GM23248 (cell line): ENCODE measurements around the gene ZFPM1.

Source experiments
- EZH2 ChIP-seq: fragments of 200-600 bp; sonication (generic); IDR thresholded peaks from 2 replicates; pipeline ENCODE4 v1.6.1; 2018; ENCODE audit warnings: antibody characterized with exemption, mild to moderate bottlenecking; ENCODE audit not compliant: insufficient read depth, poor library complexity, severe bottlenecking
- EZH2phosphoT487 ChIP-seq: fragments of 200-600 bp; sonication (generic); IDR thresholded peaks from 2 replicates; pipeline ENCODE4 v1.6.1; 2018; ENCODE audit warnings: antibody characterized with exemption, moderate library complexity, mild to moderate bottlenecking, low read depth; ENCODE audit not compliant: insufficient read depth

DNA sequence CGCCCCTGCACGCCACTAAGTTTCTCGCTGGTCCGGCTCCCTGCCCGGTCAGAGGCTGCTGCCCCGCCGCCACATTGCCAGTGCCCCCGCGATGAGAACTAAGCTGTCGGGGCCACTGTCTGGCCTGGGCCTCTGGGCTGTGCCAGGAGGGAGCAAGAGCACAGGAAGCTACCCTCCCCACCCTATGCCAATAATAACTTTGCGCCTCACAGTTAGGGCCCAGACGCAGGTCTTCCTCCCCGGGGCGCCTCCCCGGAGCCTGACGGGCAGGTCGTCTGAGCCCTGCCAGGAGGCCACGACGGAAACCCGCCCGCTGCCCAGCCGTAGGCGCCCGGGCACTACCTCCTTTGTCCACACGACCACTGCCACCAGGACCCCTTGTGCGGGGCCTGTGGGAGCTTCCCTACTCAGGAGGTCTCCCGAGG is 1.5 kb downstream of the ZFPM1 start:
- peak; percentile 48 for TF ChIP-seq EZH2
- TF ChIP-seq EZH2phosphoT487, result no peak
